Fibroblast of villous mesenchyme (primary cell): ENCODE results near the gene PTPRN2. TPM values are rescaled to one million over a fixed set of nuclear protein-coding genes. Genes with fewer than 3 reads are reported as not detected.

ENCODE experiments used
- DNase-seq: peaks from one replicate; pipeline ENCODE4 v3.0.0-alpha.2; 2010; ENCODE audit warnings: low read depth
- H3K4me3 ChIP-seq: 2 replicates; pipeline ENCODE4 v1.5.1; 2011; ENCODE audit warnings: low read depth, mild to moderate bottlenecking, low read length
- CTCF ChIP-seq: IDR thresholded peaks from 2 replicates; pipeline ENCODE4 v1.5.1; 2012; ENCODE audit warnings: low read depth, mild to moderate bottlenecking, low read length; ENCODE audit not compliant: insufficient read depth
- total RNA-seq: library from RNA; depleted of rRNA; stranded (reverse); fragments of >200 nt; gene quantifications from 2 replicates; pipeline ENCODE4 v1.2.3, GENCODE V29; 2012

The PTPRN2 gene
- total RNA-seq, 1 donor: not detected

GRCh38 chr7:158364451-158364850 lies 223.2 kb downstream of the PTPRN2 start:
- no peak for TF ChIP-seq CTCF
- no peak for DNase-seq
- no peak overlapping the region for H3K4me3 ChIP-seq

GRCh38 chr7:158362912-158363905 lies 224.4 kb downstream of the PTPRN2 start:
- TF ChIP-seq CTCF: no peak

GRCh38 chr7:158362001-158362400 lies 225.6 kb downstream of the PTPRN2 start:
- DNase-seq: no peak
- no peak overlapping the region for H3K4me3 ChIP-seq
- TF ChIP-seq CTCF: no peak

More at GRCh38 chr7:158362912-158363905, 224.4 kb downstream of the PTPRN2 start:
- DNase-seq: no peak
- no peak overlapping the region for H3K4me3 ChIP-seq

GRCh38 chr7:158361326-158361946 lies 226.2 kb downstream of the PTPRN2 start:
- no peak for TF ChIP-seq CTCF
- DNase-seq: no peak
- no peak overlapping the region for H3K4me3 ChIP-seq

GRCh38 chr7:158358926-158359645 lies 228.5 kb downstream of the PTPRN2 start:
- DNase-seq: no peak

More at GRCh38 chr7:158358926-158359645, 228.5 kb downstream of the PTPRN2 start:
- TF ChIP-seq CTCF: no peak
- H3K4me3 ChIP-seq: no peak overlapping the region
